AG04449 (cell line): Measurements from ENCODE around the gene EEFSEC.

Experiments
- CTCF ChIA-PET: fragments of 350-600 bp; formaldehyde crosslinking; extraction: SDS; loops from one replicate; lab custom pipeline; 2021; ENCODE audit warnings: antibody characterized with exemption; lab: Yijun Ruan, JAX
- POLR2A ChIA-PET: fragments of 400-600, 350-600 bp; formaldehyde crosslinking; extraction: SDS; loops from one replicate; lab custom pipeline; 2020; ENCODE audit warnings: antibody characterized with exemption, inconsistent platforms; lab: Yijun Ruan, JAX
- DNase-seq: peaks from one replicate; pipeline ENCODE4 v3.0.0-alpha.2; 2010; ENCODE audit warnings: low read depth, low spot score
- H3K4me3 ChIP-seq: 2 replicates; pipeline ENCODE4 v1.5.1; 2011; ENCODE audit warnings: low read depth, mild to moderate bottlenecking, control low read depth, low read length
- TF ChIP-seq, protein P1 (sequence below): IDR thresholded peaks from one replicate; pipeline ENCODE4 v1.5.1; 2011; ENCODE audit warnings: mild to moderate bottlenecking, moderate library complexity, low read length, control low read depth, inconsistent platforms; ENCODE audit not compliant: insufficient read depth; ENCODE audit errors: missing control alignments

EEFSEC gene

GRCh38 chr3:128415200-128415772 is 262.0 kb downstream of the EEFSEC start:
- no peak overlapping the region for H3K4me3 ChIP-seq
- ChIA-PET POLR2A (no interaction called here), CTCF (interaction anchor here (1.8 kb wide), 1 partner anchor 11 kb away, joined by 11 read pairs; no protein-coding TSS in a partner anchor)
- DNase-seq, result no peak
- TF ChIP-seq, protein P1, sequence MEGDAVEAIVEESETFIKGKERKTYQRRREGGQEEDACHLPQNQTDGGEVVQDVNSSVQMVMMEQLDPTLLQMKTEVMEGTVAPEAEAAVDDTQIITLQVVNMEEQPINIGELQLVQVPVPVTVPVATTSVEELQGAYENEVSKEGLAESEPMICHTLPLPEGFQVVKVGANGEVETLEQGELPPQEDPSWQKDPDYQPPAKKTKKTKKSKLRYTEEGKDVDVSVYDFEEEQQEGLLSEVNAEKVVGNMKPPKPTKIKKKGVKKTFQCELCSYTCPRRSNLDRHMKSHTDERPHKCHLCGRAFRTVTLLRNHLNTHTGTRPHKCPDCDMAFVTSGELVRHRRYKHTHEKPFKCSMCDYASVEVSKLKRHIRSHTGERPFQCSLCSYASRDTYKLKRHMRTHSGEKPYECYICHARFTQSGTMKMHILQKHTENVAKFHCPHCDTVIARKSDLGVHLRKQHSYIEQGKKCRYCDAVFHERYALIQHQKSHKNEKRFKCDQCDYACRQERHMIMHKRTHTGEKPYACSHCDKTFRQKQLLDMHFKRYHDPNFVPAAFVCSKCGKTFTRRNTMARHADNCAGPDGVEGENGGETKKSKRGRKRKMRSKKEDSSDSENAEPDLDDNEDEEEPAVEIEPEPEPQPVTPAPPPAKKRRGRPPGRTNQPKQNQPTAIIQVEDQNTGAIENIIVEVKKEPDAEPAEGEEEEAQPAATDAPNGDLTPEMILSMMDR, result no peak

DNA sequence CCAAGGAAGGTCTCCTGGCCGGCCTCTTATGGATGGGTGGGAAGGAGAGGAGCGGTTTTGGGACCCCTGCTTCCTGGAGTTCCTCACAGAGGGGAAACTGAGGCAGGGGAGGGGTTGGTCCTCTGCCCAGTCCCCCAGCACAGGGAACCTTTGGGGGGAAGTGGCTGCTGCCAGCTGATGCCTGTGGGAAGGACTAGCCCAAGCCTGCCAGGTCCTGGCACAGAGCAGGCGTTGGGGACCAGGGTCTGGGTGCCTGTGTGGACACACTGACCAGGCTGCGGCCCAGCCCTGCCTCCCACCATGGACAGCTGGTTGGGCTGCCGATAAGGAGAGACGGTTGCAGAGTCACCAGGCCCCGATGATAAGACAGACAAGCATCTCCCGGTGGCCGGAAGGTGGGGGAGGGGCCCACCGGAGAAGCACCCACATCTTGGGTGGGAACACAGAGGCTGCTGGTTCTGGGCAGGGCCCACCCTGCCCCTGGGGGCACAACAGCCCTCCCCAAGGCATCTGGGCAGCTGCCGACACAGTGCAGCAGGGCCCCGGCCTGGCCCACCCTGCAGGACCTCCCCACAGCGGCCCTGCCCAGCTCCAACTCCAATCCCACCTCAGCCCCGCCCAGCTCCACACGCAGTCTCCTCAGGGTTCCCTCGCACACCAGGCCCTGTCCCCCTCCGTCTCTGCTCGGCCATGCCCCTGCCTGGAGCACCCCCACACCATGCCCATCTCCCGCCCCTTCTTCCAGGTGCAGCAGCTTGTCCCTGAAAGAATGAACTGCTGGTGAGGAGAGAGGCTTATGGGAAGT is 262.7 kb downstream of the EEFSEC start:
- CTCF ChIA-PET, result interaction anchor here (1.2 to 2.1 kb wide), 3 partner anchors 8 to 19 kb away, joined by 3 to 14 read pairs (median 3); no protein-coding TSS in a partner anchor
- TF ChIP-seq, protein P1, result no peak
- POLR2A ChIA-PET, result no interaction called here
- H3K4me3 ChIP-seq, result no peak overlapping the region
- no peak for DNase-seq

DNA sequence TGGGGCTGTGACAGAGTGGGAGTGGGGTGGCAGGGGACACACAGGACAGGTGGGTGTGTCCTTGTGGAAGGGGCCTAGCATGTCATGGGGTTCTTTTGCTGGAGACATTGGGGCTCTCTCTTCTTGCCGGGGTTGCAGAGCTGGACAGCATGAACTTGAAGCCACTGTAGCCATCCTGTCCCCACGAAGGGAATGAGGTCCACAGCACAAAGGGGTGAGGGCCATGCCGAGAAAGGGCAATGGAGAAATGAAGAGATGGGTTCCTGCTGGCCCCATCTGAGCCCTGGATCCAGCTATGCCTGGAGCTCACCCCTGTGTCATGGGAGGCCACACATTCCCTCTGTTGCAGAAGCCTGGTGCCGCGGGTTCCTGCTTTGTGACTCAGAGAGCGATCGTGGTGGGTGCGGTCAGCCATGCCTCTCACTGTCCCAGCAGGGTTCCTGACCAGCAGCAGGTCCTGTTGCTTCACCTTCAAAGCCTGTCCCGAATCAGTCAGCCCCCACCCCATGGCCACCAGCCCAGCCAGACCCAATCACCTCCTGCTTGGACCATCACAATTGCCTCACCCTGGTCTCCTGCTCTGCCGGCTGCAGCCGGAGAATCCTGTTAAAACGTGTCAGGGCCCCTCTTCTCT is 263.4 kb downstream of the EEFSEC start:
- ChIA-PET CTCF (interaction anchor here (1.2 to 2.1 kb wide), 3 partner anchors 8 to 20 kb away, joined by 3 to 14 read pairs (median 3); no protein-coding TSS in a partner anchor), POLR2A (no interaction called here)
- peak; percentile 16 for DNase-seq

DNA sequence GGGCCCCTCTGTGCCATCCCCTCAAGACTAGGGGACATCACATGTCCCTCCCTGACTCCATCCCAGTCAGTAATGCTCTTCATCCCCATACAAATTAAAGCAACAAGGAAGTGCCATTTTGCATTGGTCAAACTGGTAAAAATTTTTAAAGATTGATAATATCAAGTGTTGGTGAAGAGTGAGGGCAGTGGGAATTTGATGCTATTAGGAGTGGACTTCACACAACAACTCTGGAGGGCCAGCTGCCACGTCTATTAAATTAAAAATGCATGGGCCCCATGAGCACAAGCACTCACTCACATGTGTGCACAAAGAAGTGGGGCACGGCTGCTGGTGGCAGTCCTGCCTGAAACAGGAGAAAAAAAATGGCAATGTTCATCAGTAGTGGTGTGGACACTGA is 265.6 kb downstream of the EEFSEC start:
- ChIA-PET CTCF (no interaction called here), POLR2A (no interaction called here)
- H3K4me3 ChIP-seq, result no peak overlapping the region
- TF ChIP-seq, protein P1, result no peak
- DNase-seq, result no peak

More for the DNA sequence above, 263.4 kb downstream of the EEFSEC start:
- H3K4me3 ChIP-seq, result no peak overlapping the region
- TF ChIP-seq, protein P1, result no peak

- TF ChIP-seq, protein P1, result no peak
- ChIA-PET POLR2A (no interaction called here), CTCF (no interaction called here)
Measured at GRCh38 chr3:128419311-128419710, 266.0 kb downstream of the EEFSEC start.

DNA sequence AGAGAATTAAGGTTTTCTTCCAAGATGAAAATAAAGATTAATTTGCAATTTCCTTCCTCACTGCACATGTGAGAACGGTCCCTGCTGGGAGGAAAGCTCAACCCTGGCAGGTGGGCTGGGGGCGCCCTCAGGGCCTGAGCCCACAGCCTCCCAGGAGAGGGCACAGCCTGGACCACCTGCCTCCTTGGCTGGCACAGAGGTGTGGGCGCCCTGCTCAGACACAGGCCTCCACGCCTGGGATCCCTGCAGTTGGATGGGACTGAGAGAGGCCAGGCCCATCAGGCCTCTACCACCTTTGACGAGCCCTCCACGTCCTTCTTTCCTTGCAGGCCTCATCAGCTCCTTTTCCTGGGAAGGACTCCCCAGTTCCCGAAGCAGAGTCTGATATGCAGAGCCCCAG is 267.0 kb downstream of the EEFSEC start:
- ChIA-PET POLR2A (no interaction called here), CTCF (no interaction called here)
- H3K4me3 ChIP-seq, result no peak overlapping the region
- no peak for DNase-seq
- TF ChIP-seq, protein P1, result no peak

More at GRCh38 chr3:128419311-128419710, 266.0 kb downstream of the EEFSEC start:
- no peak overlapping the region for H3K4me3 ChIP-seq
- DNase-seq, result no peak
